HEK293 (cell line): ENCODE measurements around the gene HOXC10.

Experiments
- CTCF ChIA-PET: fragments of 350-600 bp; formaldehyde crosslinking; extraction: SDS; loops from one replicate; lab custom pipeline; 2021; ENCODE audit warnings: antibody characterized with exemption; lab: Yijun Ruan, JAX
- POLR2A ChIA-PET: fragments of 300-600 bp; formaldehyde crosslinking; extraction: SDS; loops from one replicate; lab custom pipeline; 2020; ENCODE audit warnings: antibody characterized with exemption, inconsistent platforms; lab: Yijun Ruan, JAX
- H3K27ac ChIP-seq: fragments of 200-500 bp; sonication (Bioruptor generic); 2 replicates; pipeline ENCODE4 v1.5.1; 2014; ENCODE audit warnings: low read depth, low read length, control low read depth, inconsistent platforms; ENCODE audit errors: extremely low read depth
- H3K36me3 ChIP-seq, 2 experiments: fragments of 200-500 bp in 1 of 2; sonication (Bioruptor generic) in 1 of 2; 1 replicate in 1 of 2; 2 replicates in 1 of 2; pipeline ENCODE4 v1.5.1; 2014 to 2017; ENCODE audit warnings: inconsistent platforms in 2 of 2, low read length in 2 of 2; ENCODE audit not compliant: control insufficient read depth in 2 of 2, insufficient read depth in 1 of 2
- H3K4me1 ChIP-seq: fragments of 200-500 bp; sonication (Bioruptor generic); 2 replicates; pipeline ENCODE4 v1.5.1; 2014; ENCODE audit warnings: mild to moderate bottlenecking, low read length, inconsistent platforms; ENCODE audit not compliant: control insufficient read depth, insufficient read depth
- H3K4me3 ChIP-seq: 2 replicates; pipeline ENCODE4 v1.5.1; 2011; ENCODE audit warnings: low read depth, mild to moderate bottlenecking, control low read depth, low read length, moderate library complexity
- H3K9me3 ChIP-seq: fragments of 200-500 bp; sonication (Bioruptor generic); 2 replicates; pipeline ENCODE4 v1.5.1; 2014; ENCODE audit warnings: low read depth, low read length, inconsistent platforms; ENCODE audit not compliant: control insufficient read depth, insufficient read depth
- EGR2 ChIP-seq: fragments of 450-650 bp; formaldehyde crosslinking; IDR thresholded peaks from 2 replicates; pipeline ENCODE4 v1.5.1; 2016; ENCODE audit warnings: low read depth, missing biosample characterization, missing genetic modification characterization
- IKZF3 ChIP-seq: fragments of 450-650 bp; IDR thresholded peaks from 2 replicates; pipeline ENCODE4 v1.5.0; 2018; ENCODE audit warnings: missing biosample characterization, mild to moderate bottlenecking, missing genetic modification characterization, moderate library complexity
- KLF8 ChIP-seq: fragments of 450-650 bp; formaldehyde crosslinking; IDR thresholded peaks from 2 replicates; pipeline ENCODE4 v1.5.1; 2016; ENCODE audit warnings: missing biosample characterization, missing genetic modification characterization
- PRDM1 ChIP-seq: fragments of 450-650 bp; formaldehyde crosslinking; IDR thresholded peaks from 2 replicates; pipeline ENCODE4; 2016; ENCODE audit warnings: missing biosample characterization, missing genetic modification characterization
- RBAK ChIP-seq: fragments of 450-650 bp; formaldehyde crosslinking; IDR thresholded peaks from 2 replicates; pipeline ENCODE4 v1.5.1; 2016; ENCODE audit warnings: missing biosample characterization, missing genetic modification characterization
- WT1 ChIP-seq: fragments of 450-650 bp; formaldehyde crosslinking; IDR thresholded peaks from 2 replicates; pipeline ENCODE4 v1.5.1; 2016; ENCODE audit warnings: missing biosample characterization, missing genetic modification characterization
- ZEB2 ChIP-seq: fragments of 450-650 bp; formaldehyde crosslinking; IDR thresholded peaks from 2 replicates; pipeline ENCODE4 v1.5.1; 2016; ENCODE audit warnings: missing biosample characterization, missing genetic modification characterization
- ZFP37 ChIP-seq: fragments of 450-650 bp; formaldehyde crosslinking; IDR thresholded peaks from 2 replicates; pipeline ENCODE4 v1.5.1; 2016; ENCODE audit warnings: missing biosample characterization, missing genetic modification characterization
- ZNF155 ChIP-seq: fragments of 450-650 bp; formaldehyde crosslinking; IDR thresholded peaks from 2 replicates; pipeline ENCODE4 v1.5.1; 2016; ENCODE audit warnings: missing biosample characterization, missing genetic modification characterization
- ZNF16 ChIP-seq: fragments of 450-650 bp; formaldehyde crosslinking; IDR thresholded peaks from 2 replicates; pipeline ENCODE4 v1.5.1; 2016; ENCODE audit warnings: low read depth, missing biosample characterization, missing genetic modification characterization
- ZNF174 ChIP-seq: fragments of 450-650 bp; formaldehyde crosslinking; IDR thresholded peaks from 2 replicates; pipeline ENCODE4 v1.5.0; 2017; ENCODE audit warnings: missing biosample characterization, mild to moderate bottlenecking, missing genetic modification characterization
- ZNF19 ChIP-seq: fragments of 450-650 bp; formaldehyde crosslinking; IDR thresholded peaks from 2 replicates; pipeline ENCODE4; 2016; ENCODE audit warnings: missing biosample characterization, missing genetic modification characterization, low read depth
- ZNF221 ChIP-seq: fragments of 450-650 bp; formaldehyde crosslinking; IDR thresholded peaks from 2 replicates; pipeline ENCODE4 v1.5.1; 2017; ENCODE audit warnings: missing biosample characterization, missing genetic modification characterization, borderline replicate concordance
- ZNF335 ChIP-seq: fragments of 450-650 bp; formaldehyde crosslinking; conservative IDR thresholded peaks from 2 replicates; pipeline ENCODE4 v1.5.1; 2016; ENCODE audit warnings: missing biosample characterization, missing genetic modification characterization
- ZNF341 ChIP-seq: fragments of 450-650 bp; formaldehyde crosslinking; IDR thresholded peaks from 2 replicates; pipeline ENCODE4; 2016; ENCODE audit warnings: low read depth, missing biosample characterization, missing genetic modification characterization
- ZNF350 ChIP-seq: fragments of 450-650 bp; formaldehyde crosslinking; IDR thresholded peaks from 2 replicates; pipeline ENCODE4 v1.5.0; 2017; ENCODE audit warnings: missing biosample characterization, mild to moderate bottlenecking, missing genetic modification characterization
- ZNF426 ChIP-seq: fragments of 450-650 bp; formaldehyde crosslinking; IDR thresholded peaks from 2 replicates; pipeline ENCODE4 v1.5.1; 2017; ENCODE audit warnings: missing biosample characterization, missing genetic modification characterization, mild to moderate bottlenecking, inconsistent platforms, moderate library complexity
- ZNF473 ChIP-seq: fragments of 450-650 bp; formaldehyde crosslinking; IDR thresholded peaks from 2 replicates; pipeline ENCODE4 v1.5.1; 2017; ENCODE audit warnings: missing biosample characterization, missing genetic modification characterization
- ZNF501 ChIP-seq: fragments of 450-650 bp; formaldehyde crosslinking; IDR thresholded peaks from 2 replicates; pipeline ENCODE4 v1.5.1; 2016; ENCODE audit warnings: missing biosample characterization, missing genetic modification characterization
- ZNF510 ChIP-seq: fragments of 450-650 bp; formaldehyde crosslinking; IDR thresholded peaks from 2 replicates; pipeline ENCODE4 v1.5.1; 2018; ENCODE audit warnings: mild to moderate bottlenecking, missing genetic modification characterization, missing biosample characterization; ENCODE audit not compliant: insufficient replicate concordance
- ZNF660 ChIP-seq: fragments of 450-650 bp; IDR thresholded peaks from 2 replicates; pipeline ENCODE4 v1.5.1; 2018; ENCODE audit warnings: missing biosample characterization, mild to moderate bottlenecking, missing genetic modification characterization
- ZNF677 ChIP-seq: fragments of 450-650 bp; IDR thresholded peaks from 2 replicates; pipeline ENCODE4 v1.5.0; 2018; ENCODE audit warnings: missing biosample characterization, mild to moderate bottlenecking, missing genetic modification characterization, moderate library complexity
- ZNF768 ChIP-seq: fragments of 450-650 bp; formaldehyde crosslinking; IDR thresholded peaks from 2 replicates; pipeline ENCODE4 v1.5.1; 2018; ENCODE audit warnings: missing biosample characterization, mild to moderate bottlenecking, missing genetic modification characterization
- ZNF776 ChIP-seq: fragments of 450-650 bp; formaldehyde crosslinking; IDR thresholded peaks from 2 replicates; pipeline ENCODE4 v1.5.0; 2017; ENCODE audit warnings: missing biosample characterization, missing genetic modification characterization, borderline replicate concordance
- ZNF777 ChIP-seq: fragments of 450-650 bp; formaldehyde crosslinking; IDR thresholded peaks from 2 replicates; pipeline ENCODE4 v1.5.1; 2017; ENCODE audit warnings: missing biosample characterization, missing genetic modification characterization, borderline replicate concordance
- ZXDB ChIP-seq: fragments of 450-650 bp; formaldehyde crosslinking; IDR thresholded peaks from 2 replicates; pipeline ENCODE4 v1.5.1; 2016; ENCODE audit warnings: missing biosample characterization, missing genetic modification characterization
- TF ChIP-seq, protein P1 (sequence below): fragments of 450-650 bp; formaldehyde crosslinking; IDR thresholded peaks from 2 replicates; pipeline ENCODE4 v1.5.1; 2016; ENCODE audit warnings: missing biosample characterization, missing genetic modification characterization
- TF ChIP-seq, protein P2 (sequence below): fragments of 450-650 bp; formaldehyde crosslinking; IDR thresholded peaks from 2 replicates; pipeline ENCODE4 v1.5.1; 2016; ENCODE audit warnings: missing biosample characterization, missing genetic modification characterization
- TF ChIP-seq, protein P3 (sequence below): fragments of 450-650 bp; formaldehyde crosslinking; IDR thresholded peaks from 2 replicates; pipeline ENCODE4 v1.5.1; 2016; ENCODE audit warnings: missing biosample characterization, missing genetic modification characterization
- TF ChIP-seq, protein P4 (sequence below): fragments of 450-650 bp; formaldehyde crosslinking; IDR thresholded peaks from 2 replicates; pipeline ENCODE4 v1.5.1; 2016; ENCODE audit warnings: missing biosample characterization, missing genetic modification characterization

Gene HOXC10

DNA sequence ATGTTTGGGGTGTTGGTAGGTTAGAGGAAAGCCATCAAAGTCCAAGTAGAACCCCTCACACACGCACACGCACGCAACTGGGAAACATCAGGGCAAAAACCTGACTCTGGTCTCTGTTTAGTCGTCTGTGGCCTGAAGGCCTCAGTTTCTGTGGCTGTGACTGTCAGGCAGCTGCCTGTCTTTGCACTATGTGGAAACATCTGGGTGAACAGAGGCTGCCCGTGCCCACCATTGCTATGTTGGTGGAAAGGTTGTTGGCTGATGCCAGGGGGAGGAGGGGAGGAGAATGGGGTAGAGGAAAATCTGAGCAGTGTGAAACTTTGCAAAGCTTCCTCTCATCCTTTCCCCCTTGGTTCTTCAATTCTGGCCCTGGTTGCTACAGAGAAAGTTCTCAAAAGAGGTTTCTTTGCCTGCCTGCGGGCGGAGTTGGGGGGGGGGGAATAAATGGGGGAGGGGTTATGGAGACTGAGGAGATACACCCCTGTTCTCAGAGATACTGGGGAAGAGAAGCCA lies 7.5 kb downstream of the HOXC10 start (continued):
- TF ChIP-seq, protein P1, sequence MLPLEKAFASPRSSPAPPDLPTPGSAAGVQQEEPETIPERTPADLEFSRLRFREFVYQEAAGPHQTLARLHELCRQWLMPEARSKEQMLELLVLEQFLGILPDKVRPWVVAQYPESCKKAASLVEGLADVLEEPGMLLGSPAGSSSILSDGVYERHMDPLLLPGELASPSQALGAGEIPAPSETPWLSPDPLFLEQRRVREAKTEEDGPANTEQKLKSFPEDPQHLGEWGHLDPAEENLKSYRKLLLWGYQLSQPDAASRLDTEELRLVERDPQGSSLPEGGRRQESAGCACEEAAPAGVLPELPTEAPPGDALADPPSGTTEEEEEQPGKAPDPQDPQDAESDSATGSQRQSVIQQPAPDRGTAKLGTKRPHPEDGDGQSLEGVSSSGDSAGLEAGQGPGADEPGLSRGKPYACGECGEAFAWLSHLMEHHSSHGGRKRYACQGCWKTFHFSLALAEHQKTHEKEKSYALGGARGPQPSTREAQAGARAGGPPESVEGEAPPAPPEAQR (tag by site-specific recombination): no peak
- 0 out of 2 replicates have a peak, but pooled peaks have one; percentile 23 for TF ChIP-seq ZNF335 (tag by site-specific recombination)
- TF ChIP-seq ZNF776 (tag by site-specific recombination): no peak
- TF ChIP-seq PRDM1 (tag by site-specific recombination): peak; percentile 63
- TF ChIP-seq ZFP37: no peak
- TF ChIP-seq ZNF473: no peak
- no peak for TF ChIP-seq ZNF777 (tag by site-specific recombination)
- TF ChIP-seq, protein P2, sequence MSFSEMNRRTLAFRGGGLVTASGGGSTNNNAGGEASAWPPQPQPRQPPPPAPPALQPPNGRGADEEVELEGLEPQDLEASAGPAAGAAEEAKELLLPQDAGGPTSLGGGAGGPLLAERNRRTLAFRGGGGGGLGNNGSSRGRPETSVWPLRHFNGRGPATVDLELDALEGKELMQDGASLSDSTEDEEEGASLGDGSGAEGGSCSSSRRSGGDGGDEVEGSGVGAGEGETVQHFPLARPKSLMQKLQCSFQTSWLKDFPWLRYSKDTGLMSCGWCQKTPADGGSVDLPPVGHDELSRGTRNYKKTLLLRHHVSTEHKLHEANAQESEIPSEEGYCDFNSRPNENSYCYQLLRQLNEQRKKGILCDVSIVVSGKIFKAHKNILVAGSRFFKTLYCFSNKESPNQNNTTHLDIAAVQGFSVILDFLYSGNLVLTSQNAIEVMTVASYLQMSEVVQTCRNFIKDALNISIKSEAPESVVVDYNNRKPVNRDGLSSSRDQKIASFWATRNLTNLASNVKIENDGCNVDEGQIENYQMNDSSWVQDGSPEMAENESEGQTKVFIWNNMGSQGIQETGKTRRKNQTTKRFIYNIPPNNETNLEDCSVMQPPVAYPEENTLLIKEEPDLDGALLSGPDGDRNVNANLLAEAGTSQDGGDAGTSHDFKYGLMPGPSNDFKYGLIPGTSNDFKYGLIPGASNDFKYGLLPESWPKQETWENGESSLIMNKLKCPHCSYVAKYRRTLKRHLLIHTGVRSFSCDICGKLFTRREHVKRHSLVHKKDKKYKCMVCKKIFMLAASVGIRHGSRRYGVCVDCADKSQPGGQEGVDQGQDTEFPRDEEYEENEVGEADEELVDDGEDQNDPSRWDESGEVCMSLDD: peak; percentile 5; the same call in 1 of the 2 replicates
- TF ChIP-seq ZNF350 (tag by site-specific recombination): no peak
- TF ChIP-seq ZNF510 (tag by site-specific recombination): no peak
- no peak for TF ChIP-seq ZNF221 (tag by site-specific recombination)
- no peak for TF ChIP-seq RBAK (tag by site-specific recombination)
- TF ChIP-seq ZXDB (tag by site-specific recombination): no peak
- TF ChIP-seq ZEB2: no peak
- no peak for TF ChIP-seq EGR2 (tag by site-specific recombination)
- TF ChIP-seq ZNF660 (tag by site-specific recombination): no peak
- TF ChIP-seq ZNF155 (tag by site-specific recombination): no peak
- 0 out of 2 replicates have a peak, but pooled peaks have one; percentile 24 for TF ChIP-seq KLF8 (tag by site-specific recombination)
- TF ChIP-seq, all 188 proteins: peak for 4

DNA sequence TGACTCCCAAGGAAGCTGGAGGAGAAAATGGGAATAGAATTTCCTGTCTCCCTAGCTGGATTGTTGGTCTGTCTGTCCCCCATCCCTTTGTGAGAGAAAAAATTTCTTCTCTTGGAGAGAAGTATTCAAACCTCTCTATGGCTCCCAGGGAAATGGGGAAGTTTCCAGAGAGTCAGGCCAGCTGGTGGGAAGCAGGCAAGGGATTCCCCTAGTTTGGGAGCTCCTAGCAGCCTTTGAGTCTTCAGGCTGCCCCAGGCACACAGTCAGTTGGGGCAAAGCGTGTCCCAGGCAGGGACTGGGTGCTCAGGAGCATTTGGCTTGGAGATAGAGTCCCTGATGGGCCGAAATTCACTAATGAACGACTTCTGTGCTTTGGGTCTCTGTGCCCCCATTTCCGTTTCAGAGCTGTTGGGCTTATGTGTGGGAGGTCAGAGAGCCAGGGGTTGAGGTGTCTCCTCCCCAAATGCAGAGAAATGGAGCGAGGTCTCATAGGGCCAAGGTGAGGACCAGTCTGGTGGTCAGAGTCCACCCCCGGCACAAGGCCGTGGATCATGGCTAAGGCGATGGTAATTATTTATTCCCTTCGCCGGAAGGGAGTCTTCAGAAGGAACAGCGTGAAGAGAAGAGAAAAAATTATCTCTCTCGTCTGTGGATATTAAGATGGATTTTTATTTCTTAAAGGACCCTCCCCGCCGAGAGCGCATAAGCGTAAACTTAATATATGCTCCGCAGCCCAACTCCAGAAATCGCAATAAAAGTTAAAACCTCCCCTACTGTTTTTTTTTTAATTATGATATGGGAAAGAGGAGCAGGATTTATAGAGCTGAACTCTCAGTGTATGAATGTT lies 8.4 kb downstream of the HOXC10 start:
- CTCF ChIA-PET: interaction anchor here (1.7 to 3.0 kb wide), 3 partner anchors 9 to 247 kb away, joined by 5 to 25 read pairs (median 10); partner anchors contain the start of gene HOXC10
- H3K4me3 ChIP-seq: no peak overlapping the region
- H3K9me3 ChIP-seq: no peaks in the 10 kb centered on the region
- H3K36me3 ChIP-seq: no peaks in the 10 kb centered on the region
- POLR2A ChIA-PET: interaction anchor here (0.6 kb wide), 1 partner anchor 24 kb away, joined by 5 read pairs; no protein-coding TSS in a partner anchor
- no peak overlapping the region; the same call in 1 of the 2 replicates for H3K27ac ChIP-seq
- H3K4me1 ChIP-seq: peaks cover 44% of the 10 kb centered on the region
- TF ChIP-seq, protein P3, sequence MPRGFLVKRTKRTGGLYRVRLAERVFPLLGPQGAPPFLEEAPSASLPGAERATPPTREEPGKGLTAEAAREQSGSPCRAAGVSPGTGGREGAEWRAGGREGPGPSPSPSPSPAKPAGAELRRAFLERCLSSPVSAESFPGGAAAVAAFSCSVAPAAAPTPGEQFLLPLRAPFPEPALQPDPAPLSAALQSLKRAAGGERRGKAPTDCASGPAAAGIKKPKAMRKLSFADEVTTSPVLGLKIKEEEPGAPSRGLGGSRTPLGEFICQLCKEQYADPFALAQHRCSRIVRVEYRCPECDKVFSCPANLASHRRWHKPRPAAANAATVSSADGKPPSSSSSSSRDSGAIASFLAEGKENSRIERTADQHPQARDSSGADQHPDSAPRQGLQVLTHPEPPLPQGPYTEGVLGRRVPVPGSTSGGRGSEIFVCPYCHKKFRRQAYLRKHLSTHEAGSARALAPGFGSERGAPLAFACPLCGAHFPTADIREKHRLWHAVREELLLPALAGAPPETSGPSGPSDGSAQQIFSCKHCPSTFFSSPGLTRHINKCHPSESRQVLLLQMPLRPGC: no peak
- no peak for TF ChIP-seq WT1 (tag by site-specific recombination)
- TF ChIP-seq, protein P4, sequence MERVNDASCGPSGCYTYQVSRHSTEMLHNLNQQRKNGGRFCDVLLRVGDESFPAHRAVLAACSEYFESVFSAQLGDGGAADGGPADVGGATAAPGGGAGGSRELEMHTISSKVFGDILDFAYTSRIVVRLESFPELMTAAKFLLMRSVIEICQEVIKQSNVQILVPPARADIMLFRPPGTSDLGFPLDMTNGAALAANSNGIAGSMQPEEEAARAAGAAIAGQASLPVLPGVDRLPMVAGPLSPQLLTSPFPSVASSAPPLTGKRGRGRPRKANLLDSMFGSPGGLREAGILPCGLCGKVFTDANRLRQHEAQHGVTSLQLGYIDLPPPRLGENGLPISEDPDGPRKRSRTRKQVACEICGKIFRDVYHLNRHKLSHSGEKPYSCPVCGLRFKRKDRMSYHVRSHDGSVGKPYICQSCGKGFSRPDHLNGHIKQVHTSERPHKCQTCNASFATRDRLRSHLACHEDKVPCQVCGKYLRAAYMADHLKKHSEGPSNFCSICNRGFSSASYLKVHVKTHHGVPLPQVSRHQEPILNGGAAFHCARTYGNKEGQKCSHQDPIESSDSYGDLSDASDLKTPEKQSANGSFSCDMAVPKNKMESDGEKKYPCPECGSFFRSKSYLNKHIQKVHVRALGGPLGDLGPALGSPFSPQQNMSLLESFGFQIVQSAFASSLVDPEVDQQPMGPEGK (tag by site-specific recombination): peak; percentile 13; the same call in 1 of the 2 replicates
- no peak for TF ChIP-seq ZNF19
- TF ChIP-seq IKZF3 (tag by site-specific recombination): peak; percentile 69
- no peak for TF ChIP-seq ZNF341 (tag by site-specific recombination)
- no peak for TF ChIP-seq ZNF16 (tag by site-specific recombination)
- no peak for TF ChIP-seq ZNF501 (tag by site-specific recombination)
- no peak for TF ChIP-seq ZNF174
- TF ChIP-seq ZNF768: no peak
- no peak for TF ChIP-seq ZNF677
- TF ChIP-seq ZNF426 (tag by site-specific recombination): no peak
